GM12801 (cell line): ENCODE results near the gene TRPV2.

Experiments
- CTCF ChIP-seq: IDR thresholded peaks from one replicate; pipeline ENCODE4 v1.5.1; 2011; ENCODE audit warnings: control low read depth; ENCODE audit not compliant: insufficient read length; ENCODE audit errors: extremely low read depth

TRPV2 gene

GRCh38 chr17:16483021-16483645, 67.8 kb downstream of the TRPV2 start:
- TF ChIP-seq CTCF: no peak

GRCh38 chr17:16484445-16485175, 69.2 kb downstream of the TRPV2 start:
- TF ChIP-seq CTCF: no peak
